CD1c-positive myeloid dendritic cell (primary cell): Measurements from ENCODE around the gene FOXC1.

ENCODE experiments used
- DNase-seq: peaks from one replicate; pipeline ENCODE4 v3.0.0-alpha.2; 2016; ENCODE audit errors: extremely low spot score

Gene FOXC1

GRCh38 chr6:1609648-1610496, at the start of gene FOXC1:
Gene FOXC1 (plus strand): TSS chr6:1609915. CDS start chr6:1610446, 531 bp downstream.
- peak; percentile 78 for DNase-seq

DNA sequence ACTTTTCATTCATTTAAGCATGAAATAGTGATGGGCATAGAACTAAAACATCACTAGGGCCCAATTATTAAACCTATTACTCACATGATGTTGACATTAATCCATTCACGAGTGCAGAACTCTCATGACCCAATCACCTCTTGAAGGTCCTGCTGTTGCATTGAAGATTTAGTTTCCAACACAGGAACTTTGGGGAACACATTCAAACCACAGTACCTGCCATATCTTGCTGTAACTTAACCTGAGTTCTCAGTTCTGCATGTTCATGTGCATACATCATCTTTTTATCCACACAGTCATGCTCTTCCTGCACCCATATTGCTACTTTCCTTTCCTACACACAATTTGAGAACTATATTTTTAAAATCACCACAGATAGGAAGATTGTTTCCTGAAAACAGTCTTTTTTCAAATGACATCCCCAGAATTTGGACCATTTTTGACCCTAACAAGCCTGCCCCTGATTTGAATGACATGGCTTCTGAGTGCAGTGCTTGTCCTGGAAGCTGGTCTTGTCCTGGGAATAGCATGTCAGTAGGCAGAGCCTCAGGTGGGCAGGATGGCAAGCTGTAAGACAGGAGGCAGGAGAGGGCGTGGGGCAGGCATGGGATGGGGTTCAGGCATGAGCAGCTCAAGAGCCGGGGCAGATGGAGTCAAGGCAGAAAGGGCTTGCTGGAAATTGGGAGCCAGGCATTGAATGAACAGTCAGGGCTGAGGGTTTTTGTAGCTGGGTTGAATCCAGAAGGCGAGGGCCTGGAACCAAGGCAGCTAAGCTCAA, 49.2 kb upstream of the FOXC1 start:
- no peak for DNase-seq

- DNase-seq: no peak
Measured at GRCh38 chr6:1561355-1561754, 48.4 kb upstream of the FOXC1 start.

GRCh38 chr6:1562171-1562955, 47.4 kb upstream of the FOXC1 start:
- no peak for DNase-seq

DNA sequence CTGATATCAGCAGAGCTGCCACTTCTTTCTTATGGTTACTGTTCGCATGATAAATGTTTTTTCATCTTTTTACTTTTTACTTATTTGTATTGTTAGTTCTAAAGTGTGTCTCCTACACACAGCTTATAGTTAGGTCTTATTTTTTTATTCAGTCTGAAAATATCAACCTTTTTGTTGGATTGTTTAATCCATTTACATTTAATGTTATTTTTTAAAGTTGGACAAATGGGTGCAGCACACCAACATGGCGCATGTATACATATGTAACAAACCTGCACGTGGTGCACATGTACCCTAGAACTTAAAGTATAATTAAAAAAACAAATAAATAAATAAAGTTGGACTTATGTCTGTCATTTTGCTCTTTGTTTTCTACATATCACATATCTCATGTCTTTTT, 40.3 kb upstream of the FOXC1 start:
- no peak for DNase-seq

- DNase-seq: no peak
Measured at GRCh38 chr6:1570848-1571247, 38.9 kb upstream of the FOXC1 start.

DNA sequence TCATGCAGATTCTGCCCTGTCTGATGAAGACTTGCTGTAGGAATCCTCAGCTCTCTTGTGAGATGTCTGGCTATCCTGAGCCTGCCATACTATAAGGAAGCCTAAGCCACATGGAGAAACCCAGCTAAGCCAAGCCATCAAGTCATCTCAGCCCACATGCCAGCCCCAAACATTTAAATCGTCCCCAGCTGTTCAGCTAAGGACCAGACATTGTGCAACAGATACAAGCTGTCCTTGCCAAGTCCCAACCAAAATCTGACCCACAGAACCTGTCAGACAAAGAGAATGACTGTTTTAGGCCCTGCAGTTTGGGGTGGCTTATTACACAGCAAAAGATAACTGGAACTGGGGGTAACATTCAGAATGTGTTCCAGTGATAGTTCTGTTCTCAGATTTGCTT, 36.8 kb upstream of the FOXC1 start:
- no peak for DNase-seq

DNA sequence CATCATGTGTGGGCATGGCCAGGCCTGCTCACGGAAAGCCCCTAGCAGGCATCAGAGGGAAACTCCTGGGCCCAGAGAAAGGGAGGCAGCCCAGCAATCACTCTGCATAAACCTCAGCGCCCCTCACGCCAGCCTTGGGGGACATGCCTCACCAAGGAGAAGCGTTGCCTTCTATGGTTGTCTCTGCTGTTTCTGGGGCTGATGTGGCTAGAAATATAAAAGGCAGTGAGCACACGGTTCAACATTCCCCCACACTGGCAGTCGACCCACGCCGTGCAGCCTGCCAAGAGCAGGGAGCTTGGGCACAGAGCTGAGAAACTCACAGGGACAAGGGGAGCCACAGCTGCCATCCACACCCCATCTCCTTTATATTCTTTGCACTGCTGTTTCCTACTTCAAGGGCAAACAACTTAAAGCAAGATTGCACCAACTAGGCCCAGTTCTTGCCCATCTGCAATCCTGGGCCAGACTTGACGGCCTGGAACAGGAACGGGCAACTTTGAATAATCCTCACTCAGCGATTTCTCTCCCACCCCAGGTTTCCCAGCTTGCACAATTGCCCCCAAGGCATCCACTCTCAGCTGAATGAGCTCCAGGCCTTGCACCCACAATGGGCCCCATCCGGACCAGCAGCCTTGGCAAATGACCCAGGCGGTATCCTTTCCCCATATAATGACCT, 35.5 kb upstream of the FOXC1 start:
- no peak for DNase-seq

- no peak for DNase-seq
Measured at GRCh38 chr6:1574890-1575209, 34.9 kb upstream of the FOXC1 start.

DNA sequence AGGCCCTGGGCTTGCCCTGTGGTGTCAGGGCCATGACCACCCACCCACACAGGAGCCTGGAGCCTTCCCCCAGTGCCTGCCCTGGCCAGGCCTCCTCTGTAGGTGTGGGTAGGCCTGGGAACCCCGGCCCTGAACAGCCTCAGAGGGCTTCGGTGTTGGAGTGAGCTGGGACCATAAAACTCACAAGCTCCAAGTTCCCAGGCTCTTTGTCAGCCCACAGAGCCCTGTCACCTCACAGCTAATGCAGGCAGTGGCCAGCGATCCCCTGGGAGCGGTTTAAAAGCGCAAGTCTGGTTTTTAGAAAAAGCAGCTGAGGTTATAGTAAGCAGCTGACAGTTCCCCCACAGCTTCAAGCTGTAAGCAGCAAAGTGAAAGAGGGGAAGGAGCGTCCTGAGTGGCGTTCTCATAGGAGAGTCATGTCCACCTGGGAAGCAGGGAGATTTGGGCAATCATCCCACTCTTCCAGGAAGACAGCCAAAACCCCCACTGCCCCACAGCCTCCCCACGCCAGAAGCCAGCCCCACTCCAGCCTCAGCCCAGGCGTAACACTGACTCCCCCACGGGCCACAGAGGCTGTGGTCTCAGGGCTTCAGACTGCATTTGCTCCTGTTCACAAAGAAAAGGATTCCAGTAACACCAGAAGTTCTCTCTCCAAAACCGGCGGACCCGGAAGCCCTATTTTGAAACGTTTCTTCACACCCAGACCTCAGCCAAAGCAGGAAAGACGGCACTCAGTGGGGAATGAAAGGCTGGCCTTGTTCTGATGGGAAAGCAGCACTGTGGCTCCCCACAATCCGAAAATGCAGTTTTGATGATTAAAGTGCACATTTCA, 34.3 kb upstream of the FOXC1 start:
- DNase-seq: no peak

GRCh38 chr6:1576166-1576565, 33.5 kb upstream of the FOXC1 start:
- DNase-seq: no peak

DNA sequence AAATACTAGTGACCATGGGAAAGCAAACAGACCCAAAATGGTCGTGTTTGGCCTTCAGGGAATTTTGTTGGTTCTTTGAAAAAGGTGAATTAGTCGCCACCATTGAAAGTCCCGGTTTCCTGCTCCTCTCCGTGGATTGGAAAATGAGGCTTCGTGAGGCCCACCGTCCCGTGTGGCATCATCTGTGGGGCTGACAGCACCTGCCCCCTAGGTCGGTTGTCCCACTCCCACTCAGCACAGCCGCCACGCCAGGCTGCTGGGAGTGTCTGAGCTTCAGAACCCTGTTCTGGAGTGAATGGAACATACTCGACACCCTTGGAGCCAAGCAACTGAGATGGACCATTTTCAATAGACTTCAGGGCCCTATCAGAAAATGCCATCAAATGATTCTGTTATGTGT, 33.0 kb upstream of the FOXC1 start:
- DNase-seq: no peak

DNA sequence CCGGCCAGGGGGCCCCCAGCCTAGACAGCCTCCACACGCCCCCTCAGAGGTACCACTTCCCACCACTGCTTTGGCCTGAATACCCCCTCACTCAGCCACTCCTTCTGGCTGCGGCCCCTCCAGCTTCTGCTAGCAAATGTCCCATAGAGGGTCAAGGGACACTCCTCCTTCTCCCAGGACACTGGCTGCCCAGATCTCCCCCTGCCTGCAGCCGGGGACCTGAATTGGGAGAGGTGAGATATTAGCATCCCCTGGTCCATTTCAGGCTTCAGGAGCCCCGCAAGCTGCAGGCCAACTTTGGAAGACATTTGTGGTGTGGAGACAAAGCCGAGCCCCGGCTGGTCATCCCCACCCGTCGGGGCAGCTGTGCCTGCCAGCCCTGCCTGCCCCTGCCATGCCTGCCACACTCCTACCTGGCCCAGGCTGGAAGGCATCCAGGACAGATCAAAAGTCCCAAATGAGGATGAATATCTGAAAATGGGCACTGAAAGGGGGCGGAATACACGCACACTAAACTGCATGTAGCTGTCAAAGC, 32.5 kb upstream of the FOXC1 start:
- DNase-seq: no peak

GRCh38 chr6:1577896-1578745, 31.6 kb upstream of the FOXC1 start:
- no peak for DNase-seq

DNA sequence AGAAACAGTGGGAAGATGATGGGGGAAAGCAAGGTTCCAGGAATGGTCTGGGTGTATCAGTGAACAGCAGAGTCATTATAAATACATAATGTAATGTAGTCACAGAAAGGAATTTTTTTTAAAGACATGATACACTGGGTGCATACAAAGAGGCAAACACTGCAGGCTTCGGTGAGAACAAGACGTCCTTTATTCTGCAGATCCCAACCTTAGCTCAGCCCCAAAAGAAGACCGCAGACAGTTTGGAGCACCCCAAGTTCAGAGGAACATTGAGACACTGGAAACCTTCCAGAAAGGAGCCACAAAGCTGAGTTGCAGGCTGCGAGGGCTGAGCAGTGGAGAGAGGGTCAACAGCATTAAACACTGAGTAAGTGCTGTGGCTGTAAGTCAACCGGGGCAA, 30.6 kb upstream of the FOXC1 start:
- DNase-seq: no peak

- no peak for DNase-seq
Measured at GRCh38 chr6:1580109-1580508, 29.6 kb upstream of the FOXC1 start.

GRCh38 chr6:1580585-1580984, 29.1 kb upstream of the FOXC1 start:
- no peak for DNase-seq

GRCh38 chr6:1581120-1581991, 28.4 kb upstream of the FOXC1 start:
- DNase-seq: no peak

DNA sequence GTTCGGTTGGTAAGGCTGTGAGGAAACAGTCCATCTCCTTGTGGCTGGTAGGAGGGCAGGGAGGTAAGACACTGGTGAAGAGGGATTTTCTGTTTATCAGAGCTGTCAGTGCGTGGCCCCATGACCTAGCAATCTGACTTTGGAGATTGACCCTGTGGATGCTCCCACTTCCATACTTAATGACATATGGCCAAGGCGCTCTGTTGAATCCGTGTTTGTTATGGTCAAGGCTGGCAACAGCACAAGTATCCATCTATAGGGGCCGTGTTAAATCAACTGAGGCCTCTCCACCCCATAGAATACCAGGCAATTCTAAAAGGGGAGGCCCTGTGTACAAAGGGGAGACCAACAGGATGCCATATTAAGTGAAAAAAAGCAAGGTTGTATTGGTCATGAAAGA, 25.6 kb upstream of the FOXC1 start:
- DNase-seq: no peak
